B cell (primary cell): ENCODE data around the gene GALK1. TPM values are rescaled to one million over a fixed set of nuclear protein-coding genes. Genes with fewer than 3 reads are reported as not detected.

Experiments
- ATAC-seq: fragments of 200-7000 bp; cut with Tn5 transposase; one replicate; pipeline ENCODE4 v1.10.0; 2021; ENCODE audit warnings: low read depth, mild to moderate bottlenecking, moderate number of reproducible peaks, moderate library complexity
- CTCF ChIA-PET: fragments of 350-600 bp; sonication (Branson Sonifier 250); formaldehyde crosslinking; loops from one replicate; lab custom pipeline; 2021; ENCODE audit warnings: antibody characterized with exemption, inconsistent platforms; lab: Charles Lee
- POLR2A ChIA-PET: fragments of 350-600 bp; sonication (Branson Sonifier 250); formaldehyde crosslinking; loops from one replicate; lab custom pipeline; 2021; ENCODE audit warnings: antibody characterized with exemption; lab: Charles Lee
- DNase-seq: peaks from one replicate; pipeline ENCODE4 v3.0.0; 2013
- H2AFZ ChIP-seq: 2 replicates; pipeline ENCODE4 v1.6.1; 2012; ENCODE audit warnings: mild to moderate bottlenecking, low read depth, low read length; ENCODE audit not compliant: insufficient read depth, poor library complexity, severe bottlenecking
- H3K27ac ChIP-seq, 2 donors: 1 replicate in 1 of 2; 2 replicates in 1 of 2; pipeline ENCODE4 v1.5.1; 2012 to 2013; ENCODE audit warnings: low read length in 2 of 2, mild to moderate bottlenecking in 2 of 2, moderate library complexity in 1 of 2
- H3K27me3 ChIP-seq, 4 experiments: fragments of 200-600 bp in 1 of 4; sonication (generic) in 1 of 4; replicated peaks in 1 of 4; 1 replicate in 2 of 4; 2 replicates in 2 of 4; pipeline versions ENCODE4 v1.6.1 to v1.7.0; 2013 to 2016; ENCODE audit warnings: low read length in 3 of 4, mild to moderate bottlenecking in 2 of 4, mixed read lengths in 1 of 4, moderate library complexity in 1 of 4; ENCODE audit not compliant: insufficient read depth in 4 of 4, control insufficient read depth in 3 of 4; ENCODE audit errors: control extremely low read depth in 1 of 4
- H3K36me3 ChIP-seq, 2 experiments: replicated peaks in 1 of 2; 1 replicate in 1 of 2; 2 replicates in 1 of 2; pipeline versions ENCODE4 v1.6.1 to v1.7.1; 2013; ENCODE audit warnings: low read length in 1 of 2; ENCODE audit not compliant: insufficient read depth in 2 of 2, control insufficient read depth in 1 of 2; ENCODE audit errors: control extremely low read depth in 1 of 2, extremely low read depth in 1 of 2
- H3K4me1 ChIP-seq, 2 donors: fragments of 200-600 bp in 1 of 2; sonication (generic) in 1 of 2; 1 replicate in 1 of 2; 2 replicates in 1 of 2; pipeline versions ENCODE4 v1.5.1 to v1.6.1; 2013 to 2017; ENCODE audit warnings: low read length in 2 of 2; ENCODE audit not compliant: control insufficient read depth in 2 of 2, insufficient read depth in 2 of 2
- H3K4me2 ChIP-seq: replicated peaks from 2 replicates; pipeline ENCODE3; 2012; ENCODE audit warnings: mild to moderate bottlenecking, low read depth, low read length; ENCODE audit not compliant: poor library complexity, severe bottlenecking
- H3K4me3 ChIP-seq, 5 experiments: fragments of 200-600 bp in 1 of 5; sonication (generic) in 1 of 5; 1 replicate in 3 of 5; 2 replicates in 2 of 5; pipeline versions ENCODE4 v1.5.1 to v1.7.0; 2011 to 2016; ENCODE audit warnings: low read length in 4 of 5, mild to moderate bottlenecking in 4 of 5, low read depth in 2 of 5, control low read depth in 1 of 5, moderate library complexity in 1 of 5; ENCODE audit not compliant: insufficient read depth in 1 of 5; ENCODE audit errors: control extremely low read depth in 1 of 5, extremely low read depth in 1 of 5
- H3K79me2 ChIP-seq: fragments of 200-600 bp; sonication (generic); one replicate; pipeline ENCODE4 v1.6.0; 2016; ENCODE audit warnings: low read length; ENCODE audit not compliant: control insufficient read depth, insufficient read depth
- H3K9ac ChIP-seq: fragments of 200-600 bp; sonication (generic); 2 replicates; pipeline ENCODE4 v1.6.1; 2017; ENCODE audit warnings: mild to moderate bottlenecking, low read length, moderate library complexity
- H3K9me3 ChIP-seq, 3 donors: one replicate each; pipeline versions ENCODE4 v1.6.1 to v1.7.1; 2013; ENCODE audit warnings: low read length in 2 of 3; ENCODE audit not compliant: control insufficient read depth in 2 of 3, insufficient read depth in 1 of 3; ENCODE audit errors: control extremely low read depth in 1 of 3
- H4K20me1 ChIP-seq: 2 replicates; pipeline ENCODE4 v1.6.0; 2012; ENCODE audit warnings: mild to moderate bottlenecking, low read length; ENCODE audit not compliant: insufficient read depth, control insufficient read depth, poor library complexity, severe bottlenecking
- H3K27ac Mint-ChIP-seq: one replicate; pipeline ENCODE4 v1.8.0; 2021; ENCODE audit warnings: mixed read lengths
- H3K27me3 Mint-ChIP-seq: one replicate; pipeline ENCODE4 v1.8.0; 2021; ENCODE audit warnings: mixed read lengths
- H3K4me1 Mint-ChIP-seq: one replicate; pipeline ENCODE4 v1.8.0; 2021; ENCODE audit warnings: mixed read lengths
- H3K4me3 Mint-ChIP-seq: one replicate; pipeline ENCODE4 v1.8.0; 2021; ENCODE audit warnings: mixed read lengths
- H3K9me3 Mint-ChIP-seq: one replicate; pipeline ENCODE4 v1.8.0; 2022; ENCODE audit warnings: mixed read lengths; ENCODE audit not compliant: insufficient read depth
- CTCF ChIP-seq: fragments of 200-600 bp; IDR thresholded peaks from one replicate; pipeline ENCODE4 v1.8.0; 2022; ENCODE audit warnings: antibody characterized with exemption, mild to moderate bottlenecking
- EZH2 ChIP-seq: IDR thresholded peaks from 2 replicates; pipeline ENCODE4 v1.6.1; 2012; ENCODE audit warnings: borderline replicate concordance, low read depth, mild to moderate bottlenecking, moderate library complexity, low read length; ENCODE audit not compliant: insufficient read depth, poor library complexity, severe bottlenecking
- WGBS: methylation state at CpG from one replicate; pipeline ENCODE4 v1.1.5; 2013; ENCODE audit warnings: missing lambda C conversion rate; ENCODE audit not compliant: insufficient coverage; 5-methylcytosine and 5-hydroxymethylcytosine counted together
- intact Hi-C: fragments of 100-400 bp; cut with micrococcal nuclease; formaldehyde crosslinking; loops from one replicate; pipeline ENCODE4 v1.10.0; 2022
- polyA plus RNA-seq: library from polyadenylated mRNA; depleted of rRNA; stranded (reverse); fragments of >200 nt; gene quantifications from 2 replicates; pipeline ENCODE4 v1.2.3, GENCODE V29; 2012
- total RNA-seq, 2 donors: library from RNA; stranded (reverse); fragments of 120-200 nt in 1 of 2; gene quantifications; 1 replicate in 1 of 2; 2 replicates in 1 of 2; pipeline versions ENCODE4 v1.2.3 to v1.2.4, GENCODE V29; 2013 to 2022

GALK1 gene
- total and polyA plus RNA-seq, 2 donors (not counting 1 experiment from before 2014, with no cell fraction given): 29.8 to 37.4 TPM

GRCh38 chr17:75739174-75739573, 25.8 kb downstream of the GALK1 start:
- ATAC-seq: no peak
- no peak overlapping the region for H3K27ac Mint-ChIP-seq
- H3K9me3 Mint-ChIP-seq: no peaks in the 10 kb centered on the region
- Histone ChIP-seq H3K9ac (no peak overlapping the region), H3K27me3 (peaks cover 0 to 4% (median 0%) of the 10 kb centered on the region in 4 experiments), H3K79me2 (no peaks in the 10 kb centered on the region), H3K4me2 (no peak overlapping the region), H3K4me1 (peaks cover 4 to 10% of the 10 kb centered on the region in 2 donors), H3K4me3 (no peak overlapping the region), H3K27ac (no peak overlapping the region), H2AFZ (no peak overlapping the region), H3K9me3 (no peaks in the 10 kb centered on the region), H3K36me3 (no peaks in the 10 kb centered on the region), H4K20me1 (no peaks in the 10 kb centered on the region)
- peaks cover 4% of the 10 kb centered on the region for H3K4me1 Mint-ChIP-seq
- no peak for DNase-seq
- CTCF ChIA-PET: interaction anchor here (1.0 to 2.9 kb wide), 4 partner anchors 9 to 109 kb away, joined by 3 to 29 read pairs (median 10); partner anchors contain the start of gene SMIM5
- no peak overlapping the region for H3K4me3 Mint-ChIP-seq
- H3K27me3 Mint-ChIP-seq: no peaks in the 10 kb centered on the region
- 96% methylated on average over 7 of the region's 7 CpGs for WGBS
- intact Hi-C loops: no loop called here
- POLR2A ChIA-PET: interaction anchor here (0.5 to 0.6 kb wide), 2 partner anchors 156 to 1521 kb away, joined by 6 read pairs; no protein-coding TSS in a partner anchor
- no peak for TF ChIP-seq CTCF
- TF ChIP-seq EZH2: no peak

GRCh38 chr17:75738218-75738802, 26.7 kb downstream of the GALK1 start:
- Histone ChIP-seq H3K4me3 (no peak overlapping the region), H3K27ac (no peak overlapping the region), H3K4me1 (peaks cover 4 to 10% of the 10 kb centered on the region in 2 donors), H3K79me2 (no peaks in the 10 kb centered on the region), H3K9ac (no peak overlapping the region), H4K20me1 (no peaks in the 10 kb centered on the region), H3K36me3 (no peaks in the 10 kb centered on the region), H2AFZ (no peak overlapping the region), H3K9me3 (no peaks in the 10 kb centered on the region), H3K27me3 (peaks cover 0 to 4% (median 0%) of the 10 kb centered on the region in 4 experiments), H3K4me2 (no peak overlapping the region)
- ChIA-PET POLR2A (interaction anchor here (0.5 to 0.6 kb wide), 2 partner anchors 34 to 155 kb away, joined by 3 to 6 read pairs; no protein-coding TSS in a partner anchor), CTCF (interaction anchor here (1.0 to 2.9 kb wide), 5 partner anchors 10 to 108 kb away, joined by 3 to 29 read pairs (median 4); partner anchors contain the start of gene SMIM5)
- intact Hi-C loops: no loop called here
- H3K4me1 Mint-ChIP-seq: peaks cover 4% of the 10 kb centered on the region
- 78% methylated on average over 10 of the region's 14 CpGs for WGBS
- no peaks in the 10 kb centered on the region for H3K9me3 Mint-ChIP-seq
- H3K27me3 Mint-ChIP-seq: no peaks in the 10 kb centered on the region
- H3K27ac Mint-ChIP-seq: no peak overlapping the region
- no peak for DNase-seq
- ATAC-seq: peak; percentile 24
- TF ChIP-seq CTCF (no peak), EZH2 (no peak)
- H3K4me3 Mint-ChIP-seq: no peak overlapping the region
